LNCaP clone FGC (cell line): ENCODE data around the gene ADARB1.
A peak's percentile ranks its signal among the peaks of the same experiment; 100 is the strongest.

Source experiments
- DNase-seq: peaks from one replicate; pipeline ENCODE4 v3.0.0-alpha.2; 2011; ENCODE audit warnings: low read depth
- H3K4me3 ChIP-seq: 2 replicates; pipeline ENCODE4 v1.5.1; 2011; ENCODE audit warnings: mild to moderate bottlenecking, low read depth, low read length, control low read depth
- CTCF ChIP-seq: IDR thresholded peaks from 2 replicates; pipeline ENCODE4 v1.5.1; 2012; ENCODE audit warnings: mild to moderate bottlenecking; ENCODE audit not compliant: control insufficient read depth, insufficient read depth; ENCODE audit errors: extremely low read depth

Gene ADARB1

GRCh38 chr21:45105906-45106485 lies 31.6 kb downstream of the ADARB1 start:
- H3K4me3 ChIP-seq, result no peak overlapping the region
- no peak for TF ChIP-seq CTCF
- peak; percentile 92 for DNase-seq

GRCh38 chr21:45108034-45108790 lies 33.8 kb downstream of the ADARB1 start:
- no peak for DNase-seq
- no peak overlapping the region for H3K4me3 ChIP-seq
- TF ChIP-seq CTCF, result no peak

GRCh38 chr21:45108808-45109781 lies 34.7 kb downstream of the ADARB1 start:
- no peak for TF ChIP-seq CTCF
- H3K4me3 ChIP-seq, result no peak overlapping the region
- DNase-seq, result no peak

GRCh38 chr21:45109831-45110492 lies 35.6 kb downstream of the ADARB1 start:
- DNase-seq, result no peak
- no peak overlapping the region for H3K4me3 ChIP-seq
- TF ChIP-seq CTCF, result no peak

- H3K4me3 ChIP-seq, result no peak overlapping the region
- DNase-seq, result no peak
- TF ChIP-seq CTCF, result no peak
Measured at GRCh38 chr21:45110873-45111624, 36.7 kb downstream of the ADARB1 start.

- DNase-seq, result no peak
- H3K4me3 ChIP-seq, result no peak overlapping the region
- TF ChIP-seq CTCF, result no peak
Measured at GRCh38 chr21:45111703-45112102, 37.3 kb downstream of the ADARB1 start.
